Endothelial cell of umbilical vein (primary cell): Measurements from ENCODE around the gene RASGRP4. TPM values are rescaled to one million over a fixed set of nuclear protein-coding genes. Genes with fewer than 3 reads are reported as not detected.
A peak's percentile ranks its signal among the peaks of the same experiment; 100 is the strongest.

Source experiments
- BruUV-seq: library from RNA; stranded (reverse); fragments of 400-500 nt; replicated peaks from 2 replicates; lab custom pipeline; 2021; lab: Mats Ljungman, UMichigan
- CTCF ChIA-PET: fragments of 300-600, 350-600 bp; sonication (Branson Sonifier 250); formaldehyde crosslinking; loops from one replicate; lab custom pipeline; 2021; ENCODE audit warnings: antibody characterized with exemption, inconsistent platforms; lab: Charles Lee
- POLR2A ChIA-PET: fragments of 300-600, 350-600 bp; sonication (Branson Sonifier 250); formaldehyde crosslinking; loops from one replicate; lab custom pipeline; 2021; ENCODE audit warnings: antibody characterized with exemption, inconsistent platforms; lab: Charles Lee
- DNase-seq: peaks from one replicate; pipeline ENCODE4 v3.0.0-alpha.2; 2011; ENCODE audit warnings: low read depth, low spot score
- FAIRE-seq: peaks from 2 replicates; lab custom pipeline; 2011; peaks lifted over from hg19 to GRCh38; lab: Jason Lieb, UNC
- H2AFZ ChIP-seq: 2 replicates; pipeline ENCODE4 v1.6.0; 2012; ENCODE audit warnings: low read depth, low read length, control low read depth, inconsistent platforms
- H3K27ac ChIP-seq: 2 replicates; pipeline ENCODE4 v1.5.1; 2011; ENCODE audit warnings: low read depth, mild to moderate bottlenecking, control low read depth, low read length, moderate library complexity; ENCODE audit not compliant: insufficient read depth
- H3K27me3 ChIP-seq, 2 experiments: 2 replicates each; pipeline versions ENCODE4 v1.6.0 to v1.6.1; 2011; ENCODE audit warnings: low read length in 2 of 2, mixed read lengths in 1 of 2; ENCODE audit not compliant: control insufficient read depth in 2 of 2, insufficient read depth in 2 of 2
- H3K36me3 ChIP-seq, 2 experiments: 2 replicates in 1 of 2; 3 replicates in 1 of 2; pipeline ENCODE4 v1.5.1; 2011; ENCODE audit warnings: low read length in 2 of 2, mild to moderate bottlenecking in 1 of 2, moderate library complexity in 1 of 2; ENCODE audit not compliant: control insufficient read depth in 2 of 2, insufficient read depth in 2 of 2; ENCODE audit errors: extremely low read depth in 1 of 2
- H3K4me1 ChIP-seq: 3 replicates; pipeline ENCODE4 v1.5.1; 2011; ENCODE audit warnings: mild to moderate bottlenecking, low read length; ENCODE audit not compliant: control insufficient read depth, insufficient read depth; ENCODE audit errors: extremely low read depth
- H3K4me2 ChIP-seq: 2 replicates; pipeline ENCODE4 v1.6.1; 2011; ENCODE audit warnings: low read length, control low read depth, mixed read lengths; ENCODE audit not compliant: insufficient read depth
- H3K4me3 ChIP-seq, 3 experiments: fragments of 200-600 bp in 1 of 3; sonication (generic), shearing (Covaris generic) in 1 of 3; replicated peaks in 1 of 3; 2 replicates each; pipeline ENCODE4 v1.5.1; 2011 to 2016; ENCODE audit warnings: control low read depth in 3 of 3, low read length in 3 of 3, mild to moderate bottlenecking in 2 of 3, inconsistent platforms in 1 of 3, low read depth in 1 of 3, moderate library complexity in 1 of 3; ENCODE audit not compliant: insufficient read depth in 1 of 3
- H3K79me2 ChIP-seq: 2 replicates; pipeline ENCODE4 v1.6.0; 2012; ENCODE audit warnings: low read length, inconsistent platforms; ENCODE audit not compliant: control insufficient read depth, insufficient read depth
- H3K9ac ChIP-seq: replicated peaks from 2 replicates; pipeline ENCODE3; 2011; ENCODE audit warnings: low read length, control low read depth; ENCODE audit not compliant: insufficient read depth; ENCODE audit errors: extremely low read depth
- H3K9me1 ChIP-seq: replicated peaks from 3 replicates; pipeline ENCODE4 v1.6.0; 2011; ENCODE audit warnings: mild to moderate bottlenecking, low read length; ENCODE audit not compliant: control insufficient read depth, insufficient read depth; ENCODE audit errors: extremely low read depth
- H3K9me3 ChIP-seq: replicated peaks from 2 replicates; pipeline ENCODE4 v1.5.1; 2012; ENCODE audit warnings: low read length, inconsistent platforms; ENCODE audit not compliant: control insufficient read depth, insufficient read depth
- H4K20me1 ChIP-seq: replicated peaks from 2 replicates; pipeline ENCODE3; 2011; ENCODE audit warnings: mild to moderate bottlenecking, low read length; ENCODE audit not compliant: control insufficient read depth, insufficient read depth; ENCODE audit errors: extremely low read depth
- EZH2 ChIP-seq: IDR thresholded peaks from 2 replicates; pipeline ENCODE4 v1.6.1; 2012; ENCODE audit warnings: borderline replicate concordance, low read depth, mild to moderate bottlenecking, moderate library complexity, low read length, inconsistent platforms; ENCODE audit not compliant: severe bottlenecking
- FOS ChIP-seq: IDR thresholded peaks from 2 replicates; pipeline ENCODE4 v1.6.1; 2011; ENCODE audit warnings: mild to moderate bottlenecking, low read length, moderate library complexity, borderline replicate concordance; ENCODE audit not compliant: insufficient read depth
- GATA2 ChIP-seq: IDR thresholded peaks from 2 replicates; pipeline ENCODE4 v1.7.0; 2011; ENCODE audit warnings: low read depth, mild to moderate bottlenecking, moderate library complexity, mixed read lengths, low read length; ENCODE audit not compliant: insufficient read length, insufficient read depth
- JUN ChIP-seq: IDR thresholded peaks from 2 replicates; pipeline ENCODE4 v1.6.1; 2011; ENCODE audit warnings: borderline replicate concordance, low read depth; ENCODE audit not compliant: insufficient read length, insufficient read depth
- MYC ChIP-seq: IDR thresholded peaks from one replicate; pipeline ENCODE4 v1.6.1; 2011; ENCODE audit warnings: mild to moderate bottlenecking, low read depth, low read length
- POLR2A ChIP-seq: IDR thresholded peaks from 2 replicates; pipeline ENCODE4 v1.6.1; 2012; ENCODE audit warnings: low read depth, mild to moderate bottlenecking, control low read depth, low read length
- POLR2AphosphoS5 ChIP-seq: IDR thresholded peaks from 2 replicates; pipeline ENCODE4 v1.6.1; 2012; ENCODE audit warnings: low read depth, mild to moderate bottlenecking, control low read depth, low read length, moderate library complexity; ENCODE audit not compliant: insufficient read depth
- dilution Hi-C: fragments of 300-500 bp; cut with MboI; formaldehyde crosslinking; loops from one replicate; pipeline ENCODE4 v1.15.0; 2019; ENCODE audit warnings: low sequenced_read_pairs; ENCODE audit not compliant: extremely low pct_ligation_motif_present
- intact Hi-C: fragments of 100-400 bp; cut with micrococcal nuclease; formaldehyde crosslinking; loops from one replicate; pipeline ENCODE4 v1.10.0; 2022
- polyA plus RNA-seq, 4 experiments: library from polyadenylated mRNA; depleted of rRNA in 3 of 4; stranded (reverse) in 3 of 4; unstranded in 1 of 4; fragments of >200 nt; gene quantifications; 2 replicates each; pipeline versions ENCODE4 v1.2.1 to v1.2.3, GENCODE V29; 2011 to 2012; ENCODE audit warnings: missing spikeins in 1 of 4
- total RNA-seq: library from RNA; stranded (reverse); gene quantifications from 2 replicates; pipeline ENCODE4 v1.2.3, GENCODE V29; 2021
- TF ChIP-seq, protein P1 (sequence below), 2 donors: IDR thresholded peaks; 1 replicate in 1 of 2; 2 replicates in 1 of 2; pipeline ENCODE4 v1.5.1; 2011; ENCODE audit warnings: low read length in 2 of 2, mild to moderate bottlenecking in 2 of 2, moderate library complexity in 2 of 2, control low read depth in 1 of 2, inconsistent platforms in 1 of 2, low read depth in 1 of 2; ENCODE audit not compliant: insufficient read depth in 1 of 2; ENCODE audit errors: extremely low read depth in 1 of 2
- TF ChIP-seq, protein P2 (sequence below): IDR thresholded peaks from 2 replicates; pipeline ENCODE4 v1.6.1; 2011; ENCODE audit not compliant: insufficient read depth, insufficient read length

RASGRP4 gene
- total and polyA plus RNA-seq, 2 donors (not counting 3 experiments of a cell fraction or from before 2014, with no cell fraction given) = not detected

DNA sequence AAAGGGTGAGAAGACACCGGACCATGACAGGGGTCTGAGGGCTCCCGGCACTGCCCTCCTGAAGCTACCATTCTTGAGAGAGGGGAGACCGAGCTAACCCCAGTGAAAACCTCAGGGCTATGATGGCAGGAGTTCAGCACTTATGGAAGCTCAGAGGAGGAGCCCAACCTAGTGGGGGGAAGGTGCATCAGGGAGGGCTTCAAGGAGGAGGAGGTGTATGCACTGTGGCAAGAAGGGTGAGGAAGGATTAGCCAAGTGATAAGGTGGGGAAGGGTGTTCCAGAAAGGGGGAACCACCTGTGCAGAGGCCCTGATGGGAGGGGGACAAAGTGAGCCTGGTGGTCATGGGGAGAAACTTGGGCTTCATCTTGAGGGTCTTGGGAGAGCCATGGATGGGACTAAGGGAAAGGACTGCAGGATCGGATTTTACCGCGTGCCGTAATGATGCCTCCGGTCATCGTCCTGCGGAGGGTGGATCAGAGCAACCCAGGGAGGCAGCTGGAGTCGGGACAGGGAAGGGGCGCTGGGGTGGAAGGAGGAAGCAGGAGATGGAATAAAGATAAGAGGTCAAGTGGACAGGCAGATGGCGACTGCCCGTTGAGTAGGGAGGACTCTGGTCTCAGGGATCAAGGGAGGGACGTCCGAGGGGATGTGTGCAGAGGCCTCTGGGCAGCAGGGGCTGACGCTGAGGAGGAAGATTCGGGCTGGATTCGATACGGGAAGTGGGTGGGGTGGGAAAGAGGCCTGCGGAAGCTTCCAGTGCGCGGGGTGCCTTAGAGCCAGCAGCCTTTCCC, 65.0 kb downstream of the RASGRP4 start:
- BruUV-seq = no TSS peak
- ChIA-PET POLR2A (interaction anchor here (1.7 kb wide), 1 partner anchor 13 kb away, joined by 7 read pairs; the partner anchor contains the start of gene PSMD8), CTCF (interaction anchor here (0.6 to 1.9 kb wide), 3 partner anchors 13 to 540 kb away, joined by 3 to 9 read pairs (median 5); partner anchors contain the start of genes FAM98C and PSMD8)
- peak overlapping the region in 1 of 3 experiments; percentile 23 for H3K4me3 ChIP-seq
- H4K20me1 ChIP-seq = no peaks in the 10 kb centered on the region
- TF ChIP-seq, protein P1, sequence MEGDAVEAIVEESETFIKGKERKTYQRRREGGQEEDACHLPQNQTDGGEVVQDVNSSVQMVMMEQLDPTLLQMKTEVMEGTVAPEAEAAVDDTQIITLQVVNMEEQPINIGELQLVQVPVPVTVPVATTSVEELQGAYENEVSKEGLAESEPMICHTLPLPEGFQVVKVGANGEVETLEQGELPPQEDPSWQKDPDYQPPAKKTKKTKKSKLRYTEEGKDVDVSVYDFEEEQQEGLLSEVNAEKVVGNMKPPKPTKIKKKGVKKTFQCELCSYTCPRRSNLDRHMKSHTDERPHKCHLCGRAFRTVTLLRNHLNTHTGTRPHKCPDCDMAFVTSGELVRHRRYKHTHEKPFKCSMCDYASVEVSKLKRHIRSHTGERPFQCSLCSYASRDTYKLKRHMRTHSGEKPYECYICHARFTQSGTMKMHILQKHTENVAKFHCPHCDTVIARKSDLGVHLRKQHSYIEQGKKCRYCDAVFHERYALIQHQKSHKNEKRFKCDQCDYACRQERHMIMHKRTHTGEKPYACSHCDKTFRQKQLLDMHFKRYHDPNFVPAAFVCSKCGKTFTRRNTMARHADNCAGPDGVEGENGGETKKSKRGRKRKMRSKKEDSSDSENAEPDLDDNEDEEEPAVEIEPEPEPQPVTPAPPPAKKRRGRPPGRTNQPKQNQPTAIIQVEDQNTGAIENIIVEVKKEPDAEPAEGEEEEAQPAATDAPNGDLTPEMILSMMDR (IDR thresholded peaks at IDR 0.05; ENCODE audit: extremely low read depth in 1 of 2, insufficient read depth in 1 of 2, low read depth in 1 of 2, low read length in 2 of 2) = no peak
- TF ChIP-seq EZH2 = peak; percentile 38
- peaks cover 3% of the 10 kb centered on the region for H3K4me1 ChIP-seq
- no peak overlapping the region for H3K9ac ChIP-seq
- peak overlapping the region; percentile 88 for H2AFZ ChIP-seq
- no peaks in the 10 kb centered on the region for H3K9me1 ChIP-seq
- peaks cover 13 to 14% of the 10 kb centered on the region in 2 experiments for H3K27me3 ChIP-seq
- H3K4me2 ChIP-seq = peak overlapping the region; percentile 68
- H3K27ac ChIP-seq = no peak overlapping the region
- DNase-seq (no peak), FAIRE-seq (no peak)
- dilution Hi-C loops (no loop called here), intact Hi-C loops (no loop called here)
- H3K79me2 ChIP-seq = no peaks in the 10 kb centered on the region
- no peaks in the 10 kb centered on the region for H3K36me3 ChIP-seq
- no peaks in the 10 kb centered on the region for H3K9me3 ChIP-seq

DNA sequence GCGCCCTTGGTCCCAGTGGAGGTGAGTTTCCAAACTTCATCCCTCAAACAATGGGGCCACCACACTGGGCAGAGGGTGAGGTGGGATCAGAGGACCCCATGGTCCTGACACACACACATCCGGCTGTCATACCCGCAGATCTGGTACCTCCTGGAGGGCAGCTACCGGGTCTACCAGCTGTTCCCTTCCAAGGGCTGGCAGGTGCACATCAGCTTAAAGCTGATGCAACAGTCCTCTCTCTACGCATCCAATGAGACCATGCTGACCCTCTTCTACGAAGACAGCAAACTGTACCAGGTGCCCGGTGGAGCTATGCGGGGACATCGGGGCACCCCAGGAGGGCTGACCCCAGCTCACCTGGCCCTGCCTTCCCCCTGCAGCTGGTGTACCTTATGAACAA, 65.7 kb downstream of the RASGRP4 start:
- FAIRE-seq = no peak
- Histone ChIP-seq H3K79me2 (no peaks in the 10 kb centered on the region), H3K36me3 (no peaks in the 10 kb centered on the region), H2AFZ (no peak overlapping the region), H3K9me1 (no peaks in the 10 kb centered on the region), H3K4me3 (no peak overlapping the region), H3K4me1 (peaks cover 3% of the 10 kb centered on the region), H3K9me3 (no peaks in the 10 kb centered on the region), H3K4me2 (no peak overlapping the region), H4K20me1 (no peaks in the 10 kb centered on the region), H3K27ac (no peak overlapping the region), H3K27me3 (peaks cover 13 to 14% of the 10 kb centered on the region in 2 experiments), H3K9ac (no peak overlapping the region)
- DNase-seq = no peak
- CTCF ChIA-PET = interaction anchor here (1.9 kb wide), 1 partner anchor 14 kb away, joined by 4 read pairs; the partner anchor contains the start of gene PSMD8
- TF ChIP-seq, protein P1 (IDR thresholded peaks at IDR 0.05; ENCODE audit: extremely low read depth in 1 of 2, insufficient read depth in 1 of 2, low read depth in 1 of 2, low read length in 2 of 2) = no peak
- TF ChIP-seq, protein P2, sequence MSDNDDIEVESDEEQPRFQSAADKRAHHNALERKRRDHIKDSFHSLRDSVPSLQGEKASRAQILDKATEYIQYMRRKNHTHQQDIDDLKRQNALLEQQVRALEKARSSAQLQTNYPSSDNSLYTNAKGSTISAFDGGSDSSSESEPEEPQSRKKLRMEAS = no peak
- TF ChIP-seq JUN = no peak
- no peak for TF ChIP-seq GATA2
- no peak for TF ChIP-seq MYC
- no peak for TF ChIP-seq EZH2
- no peak for TF ChIP-seq POLR2AphosphoS5
- TF ChIP-seq FOS = no peak
- no peak for TF ChIP-seq POLR2A
- dilution Hi-C loops = no loop called here
- POLR2A ChIA-PET = no interaction called here
- intact Hi-C loops = no loop called here
- BruUV-seq = no TSS peak
